Measurements from ENCODE around the gene SEC24C. TPM values are rescaled to one million over a fixed set of nuclear protein-coding genes. Genes with fewer than 3 reads are reported as not detected.
A peak's percentile ranks its signal among the peaks of the same experiment; 100 is the strongest.

Gene SEC24C
- total and polyA plus RNA-seq, 2 of the 4 experiments (the other 2 are of a cell fraction): 74.2 to 88.9 TPM

- intact Hi-C loops (cut with micrococcal nuclease) (no loop called here), dilution Hi-C loops (cut with HindIII; ENCODE audit: low sequenced_read_pairs, unreplicated experiment) (no loop called here), in situ Hi-C loops (cut with MboI; ENCODE audit: low sequenced_read_pairs) (no loop called here)
- Histone ChIP-seq H2AK5ac (ENCODE audit: low read depth, low read length) (0 out of 2 replicates have a peak overlapping the region, but pooled peaks have one; percentile 26), H3K9me1 (ENCODE audit: insufficient read depth, low read length) (peaks cover 10% of the 10 kb centered on the region; the same call in 1 of the 2 replicates), H3K23ac (ENCODE audit: low read depth, low read length) (no peak overlapping the region), H3K18ac (ENCODE audit: low read depth, low read length) (no peak overlapping the region), H2AFZ (replicated peaks; ENCODE audit: low read length, poor library complexity) (no peak overlapping the region), H3K4me3 (ENCODE audit: insufficient read depth, low read depth, low read length) (no peak overlapping the region), H4K5ac (ENCODE audit: low read depth, low read length) (no peak overlapping the region), H3K27ac (ENCODE audit: insufficient read depth, low read length) (no peak overlapping the region), H3K4me2 (ENCODE audit: low read depth, low read length) (no peak overlapping the region), H2BK120ac (ENCODE audit: low read depth, low read length) (no peak overlapping the region), H3K27me3 (ENCODE audit: control insufficient read depth, insufficient read depth, low read length) (no peaks in the 10 kb centered on the region), H3K9me3 (ENCODE audit: control insufficient read depth, insufficient read depth, low read length) (no peaks in the 10 kb centered on the region), H3K4ac (ENCODE audit: low read depth, low read length) (no peak overlapping the region), H3K79me1 (ENCODE audit: low read depth in 1 of 2, low read length in 2 of 2) (peaks cover 0 to 9% of the 10 kb centered on the region in 2 experiments; a peak in 1 of 4 replicates), H2BK15ac (ENCODE audit: low read depth, low read length) (no peak overlapping the region), H4K8ac (ENCODE audit: low read depth in 2 of 2, low read length in 2 of 2) (no peak overlapping the region), H4K20me1 (ENCODE audit: insufficient read depth, low read length) (no peaks in the 10 kb centered on the region), H3K4me1 (ENCODE audit: control insufficient read depth, insufficient read depth, low read length) (peaks cover 10% of the 10 kb centered on the region), H2BK5ac (ENCODE audit: low read depth, low read length, poor library complexity, severe bottlenecking) (no peak overlapping the region), H4K91ac (ENCODE audit: insufficient read depth, low read depth, low read length) (no peak overlapping the region; the same call in 1 of the 2 replicates), H3K56ac (ENCODE audit: extremely low read depth, insufficient read depth, low read length) (no peak overlapping the region), H2AK9ac (replicated peaks; ENCODE audit: low read depth, low read length, poor library complexity) (no peak overlapping the region), H3K36me3 (ENCODE audit: control insufficient read depth, insufficient read depth, low read length) (peaks cover 28% of the 10 kb centered on the region), H2BK20ac (ENCODE audit: low read depth, low read length) (no peak overlapping the region), H3K14ac (replicated peaks; ENCODE audit: low read depth, low read length) (no peak overlapping the region), H3K9ac (ENCODE audit: low read depth, low read length) (no peak overlapping the region)
- DNase-seq (no peak), ATAC-seq (ENCODE audit: low read depth) (no peak)
- POLR2A ChIA-PET (ENCODE audit: unreplicated experiment): no interaction called here
- CTCF ChIA-PET: no interaction called here
- no TSS peak for BruUV-seq (replicated peaks)
- TF ChIP-seq CHD1 (IDR thresholded peaks at IDR 0.05; ENCODE audit: low read depth, low read length): no peak
- TF ChIP-seq MAZ (IDR thresholded peaks at IDR 0.05; ENCODE audit: borderline replicate concordance, low read depth, low read length): no peak
- TF ChIP-seq POLR2A (IDR thresholded peaks at IDR 0.05; ENCODE audit: low read depth, low read length): no peak
- TF ChIP-seq NFE2L2 (IDR thresholded peaks at IDR 0.05; ENCODE audit: low read depth, low read length): no peak
- TF ChIP-seq BHLHE40 (IDR thresholded peaks at IDR 0.05; ENCODE audit: low read depth, low read length): no peak
- TF ChIP-seq CEBPB (IDR thresholded peaks at IDR 0.05; ENCODE audit: low read depth, low read length): no peak
- TF ChIP-seq FOS (IDR thresholded peaks at IDR 0.05; ENCODE audit: low read depth, low read length): no peak
- TF ChIP-seq RCOR1 (IDR thresholded peaks at IDR 0.05; ENCODE audit: insufficient replicate concordance, low read length): no peak
- TF ChIP-seq SMC3 (IDR thresholded peaks at IDR 0.05; ENCODE audit: low read depth, low read length): no peak
- no peak for TF ChIP-seq ELK1 (IDR thresholded peaks at IDR 0.05; ENCODE audit: borderline replicate concordance, low read depth, low read length)
- TF ChIP-seq USF2 (IDR thresholded peaks at IDR 0.05; ENCODE audit: low read depth, low read length): no peak
- 100% methylated on average over 5 of the region's 10 CpGs; no CpG with 5 or more reads in 1 of the 2 experiments for WGBS, 2 experiments (ENCODE audit: extremely low coverage in 2 of 2, insufficient read length in 1 of 2)
These were observed 74.2 kb downstream of the SEC24C start for GRCh38 chr10:73818402-73818801.

Data from IMR-90 (cell line).